Liver (tissue), 9 donors: ENCODE measurements around the gene THRB. TPM values are rescaled to one million over a fixed set of nuclear protein-coding genes. Genes with fewer than 3 reads are reported as not detected.
"Not testable (repeated sequence)": the region's sequence is repeated elsewhere in the genome, so short reads cannot be mapped to it uniquely, and the experiment has no call there.

ENCODE experiments used
- DNase-seq: peaks from one replicate; pipeline ENCODE4 v3.0.0-alpha.2; 2017; ENCODE audit warnings: low spot score
- H3K27ac ChIP-seq, 2 donors: one replicate each; pipeline ENCODE4 v1.7.0; 2013; ENCODE audit warnings: inconsistent platforms in 2 of 2, low read length in 2 of 2, control low read depth in 1 of 2, low read depth in 1 of 2, mild to moderate bottlenecking in 1 of 2
- H3K27me3 ChIP-seq, 4 donors: one replicate each; pipeline versions ENCODE4 v1.6.1 to v1.7.0; 2013; ENCODE audit warnings: low read length in 3 of 4, inconsistent platforms in 1 of 4, mild to moderate bottlenecking in 1 of 4, moderate library complexity in 1 of 4; ENCODE audit not compliant: control insufficient read depth in 4 of 4, insufficient read depth in 4 of 4
- H3K36me3 ChIP-seq, 4 donors: one replicate each; pipeline versions ENCODE4 v1.6.1 to v1.7.0; 2013; ENCODE audit warnings: low read length in 3 of 4, mild to moderate bottlenecking in 3 of 4, low read depth in 1 of 4, moderate library complexity in 1 of 4; ENCODE audit not compliant: control insufficient read depth in 4 of 4, insufficient read depth in 3 of 4
- H3K4me1 ChIP-seq, 4 donors: one replicate each; pipeline versions ENCODE4 v1.6.1 to v1.7.0; 2013; ENCODE audit warnings: low read length in 3 of 4, mild to moderate bottlenecking in 3 of 4, moderate library complexity in 1 of 4; ENCODE audit not compliant: control insufficient read depth in 4 of 4, insufficient read depth in 4 of 4
- H3K4me3 ChIP-seq, 3 donors: one replicate each; pipeline versions ENCODE4 v1.6.1 to v1.7.0; 2013; ENCODE audit warnings: low read length in 3 of 3, control low read depth in 1 of 3, low read depth in 1 of 3, mild to moderate bottlenecking in 1 of 3
- H3K9ac ChIP-seq, 2 donors: one replicate each; pipeline ENCODE4 v1.7.0; 2013; ENCODE audit warnings: low read length in 2 of 2, mild to moderate bottlenecking in 2 of 2, moderate library complexity in 2 of 2, control low read depth in 1 of 2, low read depth in 1 of 2
- H3K9me3 ChIP-seq, 4 donors: one replicate each; pipeline versions ENCODE4 v1.6.1 to v1.7.0; 2013; ENCODE audit warnings: low read length in 3 of 4; ENCODE audit not compliant: control insufficient read depth in 4 of 4
- FOXA1 ChIP-seq: IDR thresholded peaks from 2 replicates; pipeline ENCODE4 v1.6.1; 2016; ENCODE audit warnings: antibody characterized with exemption
- FOXA2 ChIP-seq: IDR thresholded peaks from 2 replicates; pipeline ENCODE4 v1.6.1; 2016; ENCODE audit warnings: antibody characterized with exemption
- RAD21 ChIP-seq, 2 donors: IDR thresholded peaks; 2 replicates each; pipeline ENCODE4 v1.6.1; 2016; ENCODE audit warnings: antibody characterized with exemption in 2 of 2, mild to moderate bottlenecking in 2 of 2
- RXRA ChIP-seq, 2 donors: IDR thresholded peaks; 2 replicates each; pipeline ENCODE4 v1.6.1; 2017 to 2018; ENCODE audit warnings: antibody characterized with exemption in 2 of 2, mild to moderate bottlenecking in 1 of 2
- SP1 ChIP-seq: IDR thresholded peaks from 2 replicates; pipeline ENCODE4 v1.6.1; 2018; ENCODE audit warnings: antibody characterized with exemption, mild to moderate bottlenecking
- TAF1 ChIP-seq: conservative IDR thresholded peaks from 2 replicates; pipeline ENCODE4 v1.6.1; 2016; ENCODE audit warnings: antibody characterized with exemption, mild to moderate bottlenecking
- YY1 ChIP-seq: IDR thresholded peaks from 2 replicates; pipeline ENCODE4 v1.6.1; 2016; ENCODE audit warnings: antibody characterized with exemption, mild to moderate bottlenecking
- WGBS: extraction: QIAGEN DNeasy Blood & Tissue Kit; methylation state at CpG from one replicate; pipeline ENCODE4 v1.1.7; 2013; 5-methylcytosine and 5-hydroxymethylcytosine counted together
- polyA plus RNA-seq, 2 donors: library from polyadenylated mRNA; stranded (reverse) in 1 of 2; unstranded in 1 of 2; fragments of 200-250 nt in 1 of 2; fragments of >200 nt in 1 of 2; fragmentation: Nextera tagmentation in 1 of 2; extraction: Ambion mirVana in 1 of 2; gene quantifications; one replicate each; pipeline versions ENCODE4 v1.2.1 to v1.2.3, GENCODE V29; 2013 to 2015
- total RNA-seq, 2 donors: library from RNA; depleted of rRNA; stranded (reverse); fragments of >200 nt; gene quantifications; one replicate each; pipeline ENCODE4 v1.2.3, GENCODE V29; 2014
- TF ChIP-seq, protein P1 (sequence below): fragments of 150-350 bp; IDR thresholded peaks from 2 replicates; pipeline ENCODE4 v1.5.1; 2017; ENCODE audit warnings: improper control_type of control experiment, low read depth, low read length; ENCODE audit not compliant: missing input control
- TF ChIP-seq, protein P2 (sequence below): IDR thresholded peaks from 2 replicates; pipeline ENCODE4 v1.6.1; 2016; ENCODE audit warnings: antibody characterized with exemption, mild to moderate bottlenecking
- TF ChIP-seq, protein P3 (sequence below): IDR thresholded peaks from 2 replicates; pipeline ENCODE4 v1.6.1; 2016; ENCODE audit warnings: antibody characterized with exemption
- TF ChIP-seq, protein P4 (sequence below): IDR thresholded peaks from 2 replicates; pipeline ENCODE4 v1.6.1; 2016; ENCODE audit warnings: antibody characterized with exemption
- donor health status: healthy.
- donor health status: healthy.
- donor health status: healthy.
- donor health status: healthy.
- donor health status: healthy.

THRB gene
- total and polyA plus RNA-seq, 4 donors = 5.9 to 23.9 (median 9.3) TPM

DNA sequence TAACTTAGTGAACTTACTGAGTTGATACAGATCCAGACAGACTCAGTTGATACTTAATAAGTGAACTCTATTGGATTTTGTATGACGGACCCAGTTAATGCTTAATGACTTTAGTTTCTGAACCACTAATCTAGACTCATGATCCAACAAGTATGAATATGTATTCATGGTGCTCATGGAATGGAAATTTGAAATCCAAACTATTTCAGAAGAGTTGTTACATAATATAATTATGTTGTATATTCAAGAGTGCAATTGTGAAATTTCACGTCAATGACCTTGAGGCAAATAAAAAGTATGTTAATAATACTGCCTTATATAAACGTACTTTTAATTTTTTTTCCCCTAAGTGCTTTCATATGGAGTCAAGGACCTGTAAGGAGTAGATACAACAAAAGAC lies 78.8 kb downstream of the THRB start:
- Histone ChIP-seq H3K36me3 (no peaks in the 10 kb centered on the region), H3K27me3 (no peaks in the 10 kb centered on the region), H3K27ac (no peak overlapping the region), H3K9ac (no peak overlapping the region), H3K4me3 (no peak overlapping the region), H3K4me1 (peaks cover 4 to 48% (median 23%) of the 10 kb centered on the region in 4 donors), H3K9me3 (no peaks in the 10 kb centered on the region)
- WGBS = 52% methylated on average over 3 of the region's 3 CpGs
- no peak for TF ChIP-seq SP1
- no peak for DNase-seq

DNA sequence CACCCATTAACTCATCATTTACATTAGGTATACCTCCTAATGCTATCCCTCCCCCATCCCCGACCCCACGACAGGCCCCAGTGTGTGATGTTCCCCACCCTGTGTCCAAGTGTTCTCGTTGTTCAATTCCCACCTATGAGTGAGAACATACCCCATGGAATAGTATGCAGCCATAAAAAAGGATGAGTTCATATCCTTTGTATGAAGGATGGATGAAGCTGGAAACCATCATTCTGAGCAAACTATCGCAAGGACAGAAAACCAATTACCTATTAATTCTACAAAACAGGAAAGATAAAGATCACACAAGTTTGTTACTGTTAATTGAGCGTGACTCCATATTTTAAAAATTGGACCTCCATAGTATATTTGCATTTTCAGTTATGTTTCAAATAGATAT lies 81.0 kb downstream of the THRB start:
- not testable (repeated sequence) for H3K27me3 ChIP-seq, H3K27ac ChIP-seq, H3K9ac ChIP-seq, DNase-seq, H3K4me3 ChIP-seq, H3K36me3 ChIP-seq, H3K9me3 ChIP-seq
- peaks cover 2 to 41% (median 16%) of the 10 kb centered on the region in 4 donors for H3K4me1 ChIP-seq
- 94% methylated on average over 5 of the region's 5 CpGs for WGBS

DNA sequence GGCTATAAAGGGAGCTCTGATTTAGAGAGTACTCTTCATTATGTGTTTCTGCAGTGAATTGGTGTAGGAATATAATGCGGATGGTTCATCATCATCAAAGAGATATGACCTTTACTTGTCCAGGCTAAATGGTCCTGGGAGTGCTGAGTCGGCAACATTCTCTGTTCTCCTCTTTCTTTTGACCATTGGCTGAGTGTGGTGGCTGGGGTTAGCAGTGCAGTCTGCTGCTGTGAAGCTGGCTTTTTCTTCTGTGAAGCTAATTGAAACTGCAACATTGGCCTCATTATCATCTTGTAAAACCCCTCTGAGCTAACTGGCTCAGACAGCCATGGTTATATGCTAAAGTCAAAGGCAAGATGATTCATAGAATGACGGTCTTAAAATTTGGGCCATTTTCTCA lies 83.8 kb downstream of the THRB start:
- WGBS = 52% methylated on average over 3 of the region's 3 CpGs
- Histone ChIP-seq H3K9me3 (no peaks in the 10 kb centered on the region), H3K27ac (no peak overlapping the region), H3K36me3 (no peaks in the 10 kb centered on the region), H3K27me3 (no peaks in the 10 kb centered on the region), H3K9ac (no peak overlapping the region), H3K4me1 (peaks cover 2 to 32% (median 10%) of the 10 kb centered on the region in 4 donors), H3K4me3 (no peak overlapping the region)
- TF ChIP-seq RXRA (IDR thresholded peaks at IDR 0.05) = no peak
- TF ChIP-seq FOXA1 = no peak
- peak in 1 of 2 donors; percentile 25 for TF ChIP-seq RAD21 (IDR thresholded peaks at IDR 0.05)
- TF ChIP-seq, protein P1, sequence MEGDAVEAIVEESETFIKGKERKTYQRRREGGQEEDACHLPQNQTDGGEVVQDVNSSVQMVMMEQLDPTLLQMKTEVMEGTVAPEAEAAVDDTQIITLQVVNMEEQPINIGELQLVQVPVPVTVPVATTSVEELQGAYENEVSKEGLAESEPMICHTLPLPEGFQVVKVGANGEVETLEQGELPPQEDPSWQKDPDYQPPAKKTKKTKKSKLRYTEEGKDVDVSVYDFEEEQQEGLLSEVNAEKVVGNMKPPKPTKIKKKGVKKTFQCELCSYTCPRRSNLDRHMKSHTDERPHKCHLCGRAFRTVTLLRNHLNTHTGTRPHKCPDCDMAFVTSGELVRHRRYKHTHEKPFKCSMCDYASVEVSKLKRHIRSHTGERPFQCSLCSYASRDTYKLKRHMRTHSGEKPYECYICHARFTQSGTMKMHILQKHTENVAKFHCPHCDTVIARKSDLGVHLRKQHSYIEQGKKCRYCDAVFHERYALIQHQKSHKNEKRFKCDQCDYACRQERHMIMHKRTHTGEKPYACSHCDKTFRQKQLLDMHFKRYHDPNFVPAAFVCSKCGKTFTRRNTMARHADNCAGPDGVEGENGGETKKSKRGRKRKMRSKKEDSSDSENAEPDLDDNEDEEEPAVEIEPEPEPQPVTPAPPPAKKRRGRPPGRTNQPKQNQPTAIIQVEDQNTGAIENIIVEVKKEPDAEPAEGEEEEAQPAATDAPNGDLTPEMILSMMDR = no peak
- DNase-seq = no peak

DNA sequence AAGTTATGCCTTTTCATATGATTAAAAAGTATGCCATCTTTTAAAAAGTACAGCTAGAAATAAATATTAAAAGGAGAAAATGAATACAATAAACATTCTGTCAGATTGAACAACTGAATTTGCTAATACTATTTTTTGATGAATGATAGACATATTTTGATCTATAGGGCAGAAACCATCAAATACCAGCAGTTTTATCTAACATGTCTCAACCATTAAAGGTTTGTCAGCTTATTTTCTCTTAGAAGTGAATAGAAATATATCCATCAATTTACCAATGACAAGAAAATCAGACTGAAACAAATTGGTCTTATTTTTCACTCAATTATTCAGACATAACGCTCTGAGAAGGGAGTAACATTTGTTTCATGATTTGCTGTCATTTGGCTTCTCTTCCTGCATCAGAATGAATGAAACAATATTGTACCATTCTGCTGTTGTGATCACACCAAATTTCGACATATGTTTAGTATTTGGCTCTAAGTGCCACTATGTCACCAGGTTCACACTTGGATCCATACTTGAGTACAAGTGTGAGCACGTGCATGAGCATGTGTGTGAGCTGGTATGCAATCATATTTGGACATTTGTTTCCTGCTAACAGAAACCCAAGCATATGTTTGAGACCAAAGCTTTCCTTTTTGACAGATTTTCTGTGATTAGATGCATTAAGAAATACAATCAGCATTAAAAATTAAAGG lies 86.5 kb downstream of the THRB start:
- Histone ChIP-seq H3K27ac (no peak overlapping the region), H3K27me3 (no peaks in the 10 kb centered on the region), H3K36me3 (no peaks in the 10 kb centered on the region), H3K9me3 (no peaks in the 10 kb centered on the region), H3K4me3 (no peak overlapping the region), H3K4me1 (peaks cover 3 to 33% (median 13%) of the 10 kb centered on the region in 4 donors), H3K9ac (no peak overlapping the region)
- DNase-seq = no peak
- no peak for TF ChIP-seq TAF1
- TF ChIP-seq, protein P2, sequence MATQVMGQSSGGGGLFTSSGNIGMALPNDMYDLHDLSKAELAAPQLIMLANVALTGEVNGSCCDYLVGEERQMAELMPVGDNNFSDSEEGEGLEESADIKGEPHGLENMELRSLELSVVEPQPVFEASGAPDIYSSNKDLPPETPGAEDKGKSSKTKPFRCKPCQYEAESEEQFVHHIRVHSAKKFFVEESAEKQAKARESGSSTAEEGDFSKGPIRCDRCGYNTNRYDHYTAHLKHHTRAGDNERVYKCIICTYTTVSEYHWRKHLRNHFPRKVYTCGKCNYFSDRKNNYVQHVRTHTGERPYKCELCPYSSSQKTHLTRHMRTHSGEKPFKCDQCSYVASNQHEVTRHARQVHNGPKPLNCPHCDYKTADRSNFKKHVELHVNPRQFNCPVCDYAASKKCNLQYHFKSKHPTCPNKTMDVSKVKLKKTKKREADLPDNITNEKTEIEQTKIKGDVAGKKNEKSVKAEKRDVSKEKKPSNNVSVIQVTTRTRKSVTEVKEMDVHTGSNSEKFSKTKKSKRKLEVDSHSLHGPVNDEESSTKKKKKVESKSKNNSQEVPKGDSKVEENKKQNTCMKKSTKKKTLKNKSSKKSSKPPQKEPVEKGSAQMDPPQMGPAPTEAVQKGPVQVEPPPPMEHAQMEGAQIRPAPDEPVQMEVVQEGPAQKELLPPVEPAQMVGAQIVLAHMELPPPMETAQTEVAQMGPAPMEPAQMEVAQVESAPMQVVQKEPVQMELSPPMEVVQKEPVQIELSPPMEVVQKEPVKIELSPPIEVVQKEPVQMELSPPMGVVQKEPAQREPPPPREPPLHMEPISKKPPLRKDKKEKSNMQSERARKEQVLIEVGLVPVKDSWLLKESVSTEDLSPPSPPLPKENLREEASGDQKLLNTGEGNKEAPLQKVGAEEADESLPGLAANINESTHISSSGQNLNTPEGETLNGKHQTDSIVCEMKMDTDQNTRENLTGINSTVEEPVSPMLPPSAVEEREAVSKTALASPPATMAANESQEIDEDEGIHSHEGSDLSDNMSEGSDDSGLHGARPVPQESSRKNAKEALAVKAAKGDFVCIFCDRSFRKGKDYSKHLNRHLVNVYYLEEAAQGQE = no peak
- TF ChIP-seq YY1 = no peak
- TF ChIP-seq, protein P3, sequence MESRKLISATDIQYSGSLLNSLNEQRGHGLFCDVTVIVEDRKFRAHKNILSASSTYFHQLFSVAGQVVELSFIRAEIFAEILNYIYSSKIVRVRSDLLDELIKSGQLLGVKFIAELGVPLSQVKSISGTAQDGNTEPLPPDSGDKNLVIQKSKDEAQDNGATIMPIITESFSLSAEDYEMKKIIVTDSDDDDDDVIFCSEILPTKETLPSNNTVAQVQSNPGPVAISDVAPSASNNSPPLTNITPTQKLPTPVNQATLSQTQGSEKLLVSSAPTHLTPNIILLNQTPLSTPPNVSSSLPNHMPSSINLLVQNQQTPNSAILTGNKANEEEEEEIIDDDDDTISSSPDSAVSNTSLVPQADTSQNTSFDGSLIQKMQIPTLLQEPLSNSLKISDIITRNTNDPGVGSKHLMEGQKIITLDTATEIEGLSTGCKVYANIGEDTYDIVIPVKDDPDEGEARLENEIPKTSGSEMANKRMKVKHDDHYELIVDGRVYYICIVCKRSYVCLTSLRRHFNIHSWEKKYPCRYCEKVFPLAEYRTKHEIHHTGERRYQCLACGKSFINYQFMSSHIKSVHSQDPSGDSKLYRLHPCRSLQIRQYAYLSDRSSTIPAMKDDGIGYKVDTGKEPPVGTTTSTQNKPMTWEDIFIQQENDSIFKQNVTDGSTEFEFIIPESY = no peak
- no peak for TF ChIP-seq RAD21 (IDR thresholded peaks at IDR 0.05)
- TF ChIP-seq, protein P4, sequence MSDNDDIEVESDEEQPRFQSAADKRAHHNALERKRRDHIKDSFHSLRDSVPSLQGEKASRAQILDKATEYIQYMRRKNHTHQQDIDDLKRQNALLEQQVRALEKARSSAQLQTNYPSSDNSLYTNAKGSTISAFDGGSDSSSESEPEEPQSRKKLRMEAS = no peak
- TF ChIP-seq, protein P1 = no peak
- no peak for TF ChIP-seq FOXA2
- TF ChIP-seq SP1 = no peak
- 50% methylated on average over 3 of the region's 3 CpGs for WGBS
